ENCODE results near the gene FHAD1. TPM values are rescaled to one million over a fixed set of nuclear protein-coding genes. Genes with fewer than 3 reads are reported as not detected.
"Not testable (repeated sequence)": the region's sequence is repeated elsewhere in the genome, so short reads cannot be mapped to it uniquely, and the experiment has no call there.

The FHAD1 gene
- total and polyA plus RNA-seq, 2 donors (not counting 3 experiments of a cell fraction or from before 2014, with no cell fraction given): 0.04 to 0.69 TPM

- TF ChIP-seq EZH2 (IDR thresholded peaks at IDR 0.05; ENCODE audit: borderline replicate concordance, low read depth, low read length, severe bottlenecking) (no peak), GATA2 (IDR thresholded peaks at IDR 0.05; ENCODE audit: insufficient read depth, insufficient read length, low read depth, low read length) (no peak), MAX (IDR thresholded peaks at IDR 0.05; ENCODE audit: insufficient read depth, insufficient read length) (no peak), FOS (IDR thresholded peaks at IDR 0.05; ENCODE audit: borderline replicate concordance, insufficient read depth, low read length) (no peak), JUN (IDR thresholded peaks at IDR 0.05; ENCODE audit: borderline replicate concordance, insufficient read depth, insufficient read length, low read depth) (no peak)
These were observed 141.3 kb downstream of the FHAD1 start for GRCh38 chr1:15388201-15388880.

GRCh38 chr1:15389828-15390227, 142.8 kb downstream of the FHAD1 start:
- BruUV-seq (replicated peaks); H3K79me2 ChIP-seq (ENCODE audit: control insufficient read depth, insufficient read depth, low read length); H3K36me3 ChIP-seq (ENCODE audit: control insufficient read depth in 2 of 2, extremely low read depth in 1 of 2, insufficient read depth in 2 of 2, low read length in 2 of 2); DNase-seq (ENCODE audit: low read depth, low spot score); H3K27ac ChIP-seq (ENCODE audit: insufficient read depth, low read depth, low read length); dilution Hi-C loops (cut with MboI; ENCODE audit: extremely low pct_ligation_motif_present, low sequenced_read_pairs); POLR2A ChIA-PET; H2AFZ ChIP-seq (ENCODE audit: low read depth, low read length); H3K4me2 ChIP-seq (ENCODE audit: insufficient read depth, low read length); H3K9ac ChIP-seq (replicated peaks; ENCODE audit: extremely low read depth, insufficient read depth, low read length); H3K9me1 ChIP-seq (replicated peaks; ENCODE audit: control insufficient read depth, extremely low read depth, insufficient read depth, low read length); H3K4me3 ChIP-seq (replicated peaks in 1 of 3; ENCODE audit: insufficient read depth in 1 of 3, low read depth in 1 of 3, low read length in 3 of 3); H4K20me1 ChIP-seq (replicated peaks; ENCODE audit: control insufficient read depth, extremely low read depth, insufficient read depth, low read length); H3K27me3 ChIP-seq (ENCODE audit: control insufficient read depth in 2 of 2, insufficient read depth in 2 of 2, low read length in 2 of 2); FAIRE-seq; H3K4me1 ChIP-seq (ENCODE audit: control insufficient read depth, extremely low read depth, insufficient read depth, low read length); H3K9me3 ChIP-seq (replicated peaks; ENCODE audit: control insufficient read depth, insufficient read depth, low read length): not testable (repeated sequence)
- intact Hi-C loops (cut with micrococcal nuclease): loop anchor here (2.0 kb wide), 1 partner anchor 19 kb away; the partner anchor contains the start of gene EFHD2
- CTCF ChIA-PET: interaction anchor here (1.0 kb wide), 1 partner anchor 67 kb away, joined by 3 read pairs; no protein-coding TSS in a partner anchor

More at GRCh38 chr1:15388201-15388880, 141.3 kb downstream of the FHAD1 start:
- Histone ChIP-seq H3K79me2 (ENCODE audit: control insufficient read depth, insufficient read depth, low read length) (no peaks in the 10 kb centered on the region), H3K27me3 (ENCODE audit: control insufficient read depth in 2 of 2, insufficient read depth in 2 of 2, low read length in 2 of 2) (peaks cover 0 to 3% of the 10 kb centered on the region in 2 experiments), H3K9ac (replicated peaks; ENCODE audit: extremely low read depth, insufficient read depth, low read length) (no peak overlapping the region), H4K20me1 (replicated peaks; ENCODE audit: control insufficient read depth, extremely low read depth, insufficient read depth, low read length) (no peaks in the 10 kb centered on the region), H3K4me2 (ENCODE audit: insufficient read depth, low read length) (no peak overlapping the region), H3K9me1 (replicated peaks; ENCODE audit: control insufficient read depth, extremely low read depth, insufficient read depth, low read length) (no peaks in the 10 kb centered on the region), H3K27ac (ENCODE audit: insufficient read depth, low read depth, low read length) (no peak overlapping the region), H3K36me3 (ENCODE audit: control insufficient read depth in 2 of 2, extremely low read depth in 1 of 2, insufficient read depth in 2 of 2, low read length in 2 of 2) (no peaks in the 10 kb centered on the region), H3K9me3 (replicated peaks; ENCODE audit: control insufficient read depth, insufficient read depth, low read length) (no peaks in the 10 kb centered on the region), H3K4me3 (replicated peaks in 1 of 3; ENCODE audit: insufficient read depth in 1 of 3, low read depth in 1 of 3, low read length in 3 of 3) (no peak overlapping the region), H2AFZ (ENCODE audit: low read depth, low read length) (no peak overlapping the region), H3K4me1 (ENCODE audit: control insufficient read depth, extremely low read depth, insufficient read depth, low read length) (no peaks in the 10 kb centered on the region)
- intact Hi-C loops (cut with micrococcal nuclease): no loop called here
- ChIA-PET CTCF (interaction anchor here (2.6 kb wide), 1 partner anchor 65 kb away, joined by 13 read pairs; no protein-coding TSS in a partner anchor), POLR2A (no interaction called here)
- FAIRE-seq (no peak), DNase-seq (ENCODE audit: low read depth, low spot score) (no peak)
- dilution Hi-C loops (cut with MboI; ENCODE audit: extremely low pct_ligation_motif_present, low sequenced_read_pairs): no loop called here
- no TSS peak for BruUV-seq (replicated peaks)

Measured in endothelial cell of umbilical vein (primary cell).